Measurements from ENCODE around the gene CREB5.
A peak's percentile ranks its signal among the peaks of the same experiment; 100 is the strongest.
"Not testable (repeated sequence)": the region's sequence is repeated elsewhere in the genome, so short reads cannot be mapped to it uniquely, and the experiment has no call there.

The CREB5 gene

GRCh38 chr7:28411876-28412662 lies at the start of gene CREB5:
Gene CREB5 (plus strand): TSS chr7:28412518. CDS start chr7:28412915, 397 bp downstream.
- DNase-seq = no peak

GRCh38 chr7:28362812-28363211 lies 49.5 kb upstream of the CREB5 start:
- no peak for DNase-seq

GRCh38 chr7:28364082-28364481 lies 48.2 kb upstream of the CREB5 start:
- no peak for DNase-seq

- DNase-seq = no peak
Observed at GRCh38 chr7:28369523-28369922, 42.8 kb upstream of the CREB5 start.

- DNase-seq = no peak
Observed at GRCh38 chr7:28371846-28372245, 40.5 kb upstream of the CREB5 start.

GRCh38 chr7:28373990-28374389 lies 38.3 kb upstream of the CREB5 start:
- DNase-seq = no peak

GRCh38 chr7:28375729-28376128 lies 36.6 kb upstream of the CREB5 start:
- DNase-seq = no peak

GRCh38 chr7:28376634-28377033 lies 35.7 kb upstream of the CREB5 start:
- no peak for DNase-seq

GRCh38 chr7:28378574-28379149 lies 33.7 kb upstream of the CREB5 start:
- no peak for DNase-seq

- no peak for DNase-seq
Observed at GRCh38 chr7:28381466-28381865, 30.9 kb upstream of the CREB5 start.

- DNase-seq = no peak
Observed at GRCh38 chr7:28382144-28382543, 30.2 kb upstream of the CREB5 start.

GRCh38 chr7:28383975-28384374 lies 28.3 kb upstream of the CREB5 start:
- DNase-seq = no peak

- peak; percentile 28 for DNase-seq
Observed at GRCh38 chr7:28389504-28390395, 22.6 kb upstream of the CREB5 start.

GRCh38 chr7:28390426-28390825 lies 21.9 kb upstream of the CREB5 start:
- DNase-seq = no peak

- DNase-seq = no peak
Observed at GRCh38 chr7:28392289-28392688, 20.0 kb upstream of the CREB5 start.

- no peak for DNase-seq
Observed at GRCh38 chr7:28395404-28395803, 16.9 kb upstream of the CREB5 start.

- DNase-seq = no peak
Observed at GRCh38 chr7:28395831-28396230, 16.5 kb upstream of the CREB5 start.

- DNase-seq = no peak
Observed at GRCh38 chr7:28397141-28397540, 15.2 kb upstream of the CREB5 start.

GRCh38 chr7:28400838-28401360 lies 11.4 kb upstream of the CREB5 start:
- no peak for DNase-seq

GRCh38 chr7:28401567-28401966 lies 10.8 kb upstream of the CREB5 start:
- not testable (repeated sequence) for DNase-seq

- no peak for DNase-seq
Observed at GRCh38 chr7:28405662-28406061, 6.7 kb upstream of the CREB5 start.

- no peak for DNase-seq
Observed at GRCh38 chr7:28406192-28406591, 6.1 kb upstream of the CREB5 start.

- DNase-seq = no peak
Observed at GRCh38 chr7:28407651-28408050, 4.7 kb upstream of the CREB5 start.
